ENCODE measurements around the gene IDUA. TPM values are rescaled to one million over a fixed set of nuclear protein-coding genes. Genes with fewer than 3 reads are reported as not detected.

IDUA gene
- total and polyA plus RNA-seq, 10 of the 15 experiments (the other 5 are each of a cell fraction or from before 2014, with no cell fraction given) = 0.05 to 7.6 (median 1.4) TPM; not detected in 1

- 85% methylated on average over 23 of the region's 23 CpGs for WGBS (ENCODE audit: insufficient coverage, insufficient replicate concordance, low lambda C conversion rate, missing lambda C conversion rate)
- SMC1A ChIA-PET (ENCODE audit: uncharacterized antibody, unreplicated experiment) = no interaction called here
Measured at GRCh38 chr4:951594-952468, 35.0 kb upstream of the IDUA start.

More at GRCh38 chr4:951594-952468, 35.0 kb upstream of the IDUA start:
- Histone ChIP-seq H3K4me3 (no peak overlapping the region), H3K79me2 (ENCODE audit: control insufficient read depth, insufficient read depth, low read length) (no peaks in the 10 kb centered on the region), H4K20me1 (ENCODE audit: control insufficient read depth, insufficient read depth) (no peaks in the 10 kb centered on the region), H3K36me3 (ENCODE audit: control insufficient read depth in 2 of 2, insufficient read depth in 2 of 2, low read length in 1 of 2) (no peaks in the 10 kb centered on the region), H3K4me2 (ENCODE audit: control insufficient read depth, insufficient read depth) (no peak overlapping the region), H3K4me1 (ENCODE audit: control insufficient read depth, insufficient read depth, low read length) (no peaks in the 10 kb centered on the region), H3K9ac (ENCODE audit: control insufficient read depth, insufficient read depth, low read length) (no peak overlapping the region), H3K27ac (ENCODE audit: control insufficient read depth, insufficient read depth) (no peak overlapping the region), H3K9me3 (replicated peaks; ENCODE audit: control insufficient read depth, insufficient read depth, low read length) (no peaks in the 10 kb centered on the region), H3K27me3 (replicated peaks in 1 of 2; ENCODE audit: control insufficient read depth in 2 of 2, insufficient read depth in 2 of 2, low read length in 1 of 2) (no peaks in the 10 kb centered on the region), H2AFZ (ENCODE audit: control insufficient read depth, low read depth, low read length) (no peak overlapping the region)
- no TSS peak for BruUV-seq (replicated peaks)
- TF ChIP-seq HDAC2 (IDR thresholded peaks at IDR 0.05) = no peak
- TF ChIP-seq JUNB (IDR thresholded peaks at IDR 0.05) = no peak
- TF ChIP-seq NKRF (conservative IDR thresholded peaks at IDR 0.05) = no peak
- TF ChIP-seq ETV6 (conservative IDR thresholded peaks at IDR 0.05 in 1 of 2, IDR thresholded peaks at IDR 0.05 in 1 of 2; ENCODE audit: borderline replicate concordance in 1 of 2, low read depth in 1 of 2) = no peak
- no peak for TF ChIP-seq TBL1XR1 (IDR thresholded peaks at IDR 0.05; ENCODE audit: low read depth, low read length)
- TF ChIP-seq BACH1 (IDR thresholded peaks at IDR 0.05; ENCODE audit: borderline replicate concordance) = no peak
- no peak for TF ChIP-seq POU2F2 (IDR thresholded peaks at IDR 0.05; ENCODE audit: borderline replicate concordance, low read depth, low read length)
- no peak for TF ChIP-seq EGR1 (IDR thresholded peaks at IDR 0.05; ENCODE audit: borderline replicate concordance in 1 of 2, low read depth in 2 of 2, low read length in 2 of 2)
- no peak for TF ChIP-seq IRF4 (IDR thresholded peaks at IDR 0.05; ENCODE audit: low read depth, low read length)
- TF ChIP-seq ZNF274 (IDR thresholded peaks at IDR 0.05; ENCODE audit: insufficient read depth, insufficient read length) = no peak
- TF ChIP-seq MTA2 (IDR thresholded peaks at IDR 0.05; ENCODE audit: low read depth) = no peak
- TF ChIP-seq IKZF2 (IDR thresholded peaks at IDR 0.05) = no peak
- no peak for FAIRE-seq
- POLR2A ChIA-PET = interaction anchor here (1.0 kb wide), 1 partner anchor 15 kb away, joined by 3 read pairs; no protein-coding TSS in a partner anchor
- DNase-seq (ENCODE audit: low read depth, low spot score) = no peak
- CTCF ChIA-PET = no interaction called here
- intact Hi-C loops (cut with micrococcal nuclease; ENCODE audit: unreplicated experiment) = no loop called here
- in situ Hi-C loops (cut with MboI) = no loop called here
- RAD21 ChIA-PET (ENCODE audit: unreplicated experiment) = no interaction called here
- ATAC-seq = no peak

Measured in GM12878 (cell line).